ENCODE data around the gene LRRC32.

DNA sequence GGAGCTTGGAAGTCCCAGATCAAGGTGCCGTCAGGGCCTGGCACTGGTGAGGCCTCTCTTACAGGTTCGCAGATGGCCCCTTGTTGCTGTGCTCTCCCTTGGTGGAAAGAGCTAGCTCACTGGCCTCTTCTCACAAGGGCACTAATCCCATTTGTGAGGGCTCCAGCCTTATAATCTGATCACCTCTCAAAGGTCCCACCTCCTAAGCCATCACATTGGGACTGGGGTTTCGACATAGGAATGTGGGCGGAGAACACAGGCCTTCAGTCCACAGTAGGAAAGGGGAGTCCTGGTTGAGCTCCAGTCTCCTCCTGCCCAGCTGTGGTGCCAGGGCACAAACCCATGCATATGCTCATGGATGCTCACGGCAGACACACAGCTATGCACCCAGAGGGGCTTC lies 14.0 kb upstream of the LRRC32 start:
- TF ChIP-seq, protein P1, sequence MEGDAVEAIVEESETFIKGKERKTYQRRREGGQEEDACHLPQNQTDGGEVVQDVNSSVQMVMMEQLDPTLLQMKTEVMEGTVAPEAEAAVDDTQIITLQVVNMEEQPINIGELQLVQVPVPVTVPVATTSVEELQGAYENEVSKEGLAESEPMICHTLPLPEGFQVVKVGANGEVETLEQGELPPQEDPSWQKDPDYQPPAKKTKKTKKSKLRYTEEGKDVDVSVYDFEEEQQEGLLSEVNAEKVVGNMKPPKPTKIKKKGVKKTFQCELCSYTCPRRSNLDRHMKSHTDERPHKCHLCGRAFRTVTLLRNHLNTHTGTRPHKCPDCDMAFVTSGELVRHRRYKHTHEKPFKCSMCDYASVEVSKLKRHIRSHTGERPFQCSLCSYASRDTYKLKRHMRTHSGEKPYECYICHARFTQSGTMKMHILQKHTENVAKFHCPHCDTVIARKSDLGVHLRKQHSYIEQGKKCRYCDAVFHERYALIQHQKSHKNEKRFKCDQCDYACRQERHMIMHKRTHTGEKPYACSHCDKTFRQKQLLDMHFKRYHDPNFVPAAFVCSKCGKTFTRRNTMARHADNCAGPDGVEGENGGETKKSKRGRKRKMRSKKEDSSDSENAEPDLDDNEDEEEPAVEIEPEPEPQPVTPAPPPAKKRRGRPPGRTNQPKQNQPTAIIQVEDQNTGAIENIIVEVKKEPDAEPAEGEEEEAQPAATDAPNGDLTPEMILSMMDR (IDR thresholded peaks at IDR 0.05): no peak
- no peak for TF ChIP-seq POLR2A (IDR thresholded peaks at IDR 0.05; ENCODE audit: low read length)
- TF ChIP-seq, protein P2, sequence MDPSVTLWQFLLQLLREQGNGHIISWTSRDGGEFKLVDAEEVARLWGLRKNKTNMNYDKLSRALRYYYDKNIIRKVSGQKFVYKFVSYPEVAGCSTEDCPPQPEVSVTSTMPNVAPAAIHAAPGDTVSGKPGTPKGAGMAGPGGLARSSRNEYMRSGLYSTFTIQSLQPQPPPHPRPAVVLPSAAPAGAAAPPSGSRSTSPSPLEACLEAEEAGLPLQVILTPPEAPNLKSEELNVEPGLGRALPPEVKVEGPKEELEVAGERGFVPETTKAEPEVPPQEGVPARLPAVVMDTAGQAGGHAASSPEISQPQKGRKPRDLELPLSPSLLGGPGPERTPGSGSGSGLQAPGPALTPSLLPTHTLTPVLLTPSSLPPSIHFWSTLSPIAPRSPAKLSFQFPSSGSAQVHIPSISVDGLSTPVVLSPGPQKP (IDR thresholded peaks at IDR 0.05; ENCODE audit: low read depth, low read length): no peak
- no peak for TF ChIP-seq PHF8 (IDR thresholded peaks at IDR 0.05; ENCODE audit: borderline replicate concordance, low read depth)

All from A549 (cell line).